GM12801 (cell line): Measurements from ENCODE around the gene TACR2.

ENCODE experiments used
- CTCF ChIP-seq: IDR thresholded peaks from one replicate; pipeline ENCODE4 v1.5.1; 2011; ENCODE audit warnings: control low read depth; ENCODE audit not compliant: insufficient read length; ENCODE audit errors: extremely low read depth

The TACR2 gene

DNA sequence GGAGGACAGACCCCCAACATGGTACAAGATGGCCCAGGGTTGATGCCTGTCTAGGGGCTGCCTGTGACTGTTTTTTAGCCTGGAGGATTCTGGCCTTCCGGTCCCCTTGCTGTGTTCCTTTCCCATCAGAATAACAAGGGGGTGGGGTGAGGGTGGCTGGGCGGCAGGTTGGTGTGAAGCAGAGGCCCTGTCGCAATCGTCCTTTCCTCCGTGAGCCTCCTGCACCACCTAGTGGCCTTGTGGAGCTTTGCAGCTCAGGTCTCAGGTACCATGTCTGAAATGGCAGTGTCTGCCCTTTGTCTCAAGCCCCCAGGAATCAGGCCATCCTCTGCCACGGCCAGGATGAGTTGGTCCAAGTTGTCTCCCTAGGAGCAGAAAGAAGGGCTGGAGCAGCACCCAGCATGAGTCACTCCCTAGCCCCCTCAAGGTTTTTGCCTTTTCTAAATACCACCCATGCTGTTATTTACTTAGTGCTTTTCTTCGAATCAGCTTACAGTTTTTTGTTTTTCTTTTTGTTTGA, 24.2 kb downstream of the TACR2 start:
- peak; percentile 97 for TF ChIP-seq CTCF

DNA sequence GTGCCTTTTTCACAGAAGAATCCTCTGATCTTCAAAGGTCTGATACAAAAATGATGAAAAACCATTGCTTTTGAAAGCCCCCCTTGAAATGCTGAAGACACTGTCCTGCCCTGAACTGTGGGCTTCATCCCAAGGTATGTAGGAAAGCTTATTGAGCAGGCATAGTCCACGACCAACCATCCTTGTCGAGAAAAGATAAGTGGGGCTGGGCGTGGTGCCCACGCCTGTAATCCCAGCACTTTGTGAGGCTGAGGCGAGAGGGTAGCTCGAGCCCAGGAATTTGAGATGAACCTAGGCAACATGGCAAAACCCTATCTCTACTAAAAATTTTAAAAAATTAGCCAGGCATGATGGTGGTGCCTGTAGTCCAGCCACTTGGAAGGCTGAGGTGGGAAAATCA, 25.6 kb downstream of the TACR2 start:
- no peak for TF ChIP-seq CTCF

- no peak for TF ChIP-seq CTCF
Measured at GRCh38 chr10:69389827-69390490, 26.8 kb downstream of the TACR2 start.

- TF ChIP-seq CTCF: no peak
Measured at GRCh38 chr10:69388488-69388887, 28.2 kb downstream of the TACR2 start.

DNA sequence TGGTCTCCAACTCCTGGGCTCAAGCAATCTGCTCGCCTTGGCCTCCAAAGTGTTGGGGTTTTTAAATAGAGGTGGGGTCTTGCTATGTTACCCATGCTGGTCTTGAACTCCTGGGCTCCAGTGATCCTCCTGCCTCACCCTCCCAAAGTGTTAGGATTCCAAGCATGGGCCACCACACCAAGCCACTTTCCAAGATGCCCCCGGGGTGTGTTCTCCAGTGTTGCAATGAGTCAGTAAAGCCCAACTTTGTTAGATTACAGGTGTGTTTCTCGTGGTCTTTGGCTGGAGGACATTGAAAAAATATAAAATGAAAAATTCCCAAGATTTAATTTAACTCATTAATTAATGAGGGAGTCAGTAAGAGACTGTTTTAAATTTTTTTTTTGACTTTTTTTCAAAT, 29.2 kb downstream of the TACR2 start:
- TF ChIP-seq CTCF: no peak

GRCh38 chr10:69385454-69386350, 31.0 kb downstream of the TACR2 start:
- no peak for TF ChIP-seq CTCF

- no peak for TF ChIP-seq CTCF
Measured at GRCh38 chr10:69384320-69384719, 32.4 kb downstream of the TACR2 start.
